HepG2 (cell line): ENCODE results near the gene SYCE1.

Experiments used
- CBFB ChIP-seq: sonication (generic); formaldehyde crosslinking; IDR thresholded peaks from 2 replicates; pipeline ENCODE4 v1.4.0; 2020; ENCODE audit warnings: missing genetic modification reagents
- CTCF ChIP-seq: sonication (generic); formaldehyde crosslinking; IDR thresholded peaks from 2 replicates; pipeline ENCODE4 v1.5.0; 2020; ENCODE audit warnings: mild to moderate bottlenecking, missing genetic modification reagents, moderate library complexity
- ELF1 ChIP-seq: sonication (generic); formaldehyde crosslinking; IDR thresholded peaks from 2 replicates; pipeline ENCODE4 v1.4.0; 2020; ENCODE audit warnings: missing genetic modification reagents
- MYNN ChIP-seq: sonication (generic); formaldehyde crosslinking; IDR thresholded peaks from 2 replicates; pipeline ENCODE4 v1.4.0; 2020; ENCODE audit warnings: mild to moderate bottlenecking, low read depth, missing genetic modification reagents
- POLR2A ChIP-seq, 2 experiments: IDR thresholded peaks; 2 replicates each; pipeline ENCODE4 v1.6.1; 2011; ENCODE audit warnings: low read depth in 2 of 2, low read length in 2 of 2, mild to moderate bottlenecking in 1 of 2, moderate library complexity in 1 of 2; ENCODE audit not compliant: insufficient read depth in 1 of 2
- SKIL ChIP-seq: sonication (generic); formaldehyde crosslinking; IDR thresholded peaks from 2 replicates; pipeline ENCODE4 v1.8.0; 2022; ENCODE audit warnings: missing genetic modification reagents, mild to moderate bottlenecking, moderate library complexity, borderline replicate concordance
- TCF7L2 ChIP-seq: IDR thresholded peaks from 2 replicates; pipeline ENCODE4 v1.6.1; 2011; ENCODE audit warnings: mild to moderate bottlenecking, low read depth, low read length, moderate library complexity
- ZFX ChIP-seq: sonication (generic); formaldehyde crosslinking; IDR thresholded peaks from 2 replicates; pipeline ENCODE4 v1.4.0; 2020; ENCODE audit warnings: mild to moderate bottlenecking, low read depth, missing genetic modification reagents, moderate library complexity
- ZNF780A ChIP-seq: sonication (generic); formaldehyde crosslinking; IDR thresholded peaks from 2 replicates; pipeline ENCODE4 v1.8.0; 2022; ENCODE audit warnings: mild to moderate bottlenecking, missing genetic modification reagents, moderate library complexity

- TF ChIP-seq ZFX (CRISPR knock-in tag) = no peak
- no peak for TF ChIP-seq POLR2A (IDR thresholded peaks at IDR 0.05; ENCODE audit: insufficient read depth in 1 of 2, low read depth in 2 of 2, low read length in 2 of 2)
- TF ChIP-seq TCF7L2 = no peak
- no peak for TF ChIP-seq MYNN (CRISPR knock-in tag)
- TF ChIP-seq CBFB (CRISPR knock-in tag) = no peak
- no peak for TF ChIP-seq ELF1 (CRISPR knock-in tag)
- TF ChIP-seq SKIL = no peak
- no peak for TF ChIP-seq CTCF
- no peak for TF ChIP-seq ZNF780A (CRISPR knock-in tag)
Measured at GRCh38 chr10:133528845-133529575, 36.4 kb downstream of the SYCE1 start.
